B cell (primary cell): ENCODE data around the gene PTX4. TPM values are rescaled to one million over a fixed set of nuclear protein-coding genes. Genes with fewer than 3 reads are reported as not detected.
A peak's percentile ranks its signal among the peaks of the same experiment; 100 is the strongest.

Experiments used
- ATAC-seq: fragments of 200-7000 bp; cut with Tn5 transposase; one replicate; pipeline ENCODE4 v1.10.0; 2021; ENCODE audit warnings: low read depth, mild to moderate bottlenecking, moderate number of reproducible peaks, moderate library complexity
- CTCF ChIA-PET: fragments of 350-600 bp; sonication (Branson Sonifier 250); formaldehyde crosslinking; loops from one replicate; lab custom pipeline; 2021; ENCODE audit warnings: antibody characterized with exemption, inconsistent platforms; lab: Charles Lee
- POLR2A ChIA-PET: fragments of 350-600 bp; sonication (Branson Sonifier 250); formaldehyde crosslinking; loops from one replicate; lab custom pipeline; 2021; ENCODE audit warnings: antibody characterized with exemption; lab: Charles Lee
- DNase-seq: peaks from one replicate; pipeline ENCODE4 v3.0.0; 2013
- H2AFZ ChIP-seq: 2 replicates; pipeline ENCODE4 v1.6.1; 2012; ENCODE audit warnings: mild to moderate bottlenecking, low read depth, low read length; ENCODE audit not compliant: insufficient read depth, poor library complexity, severe bottlenecking
- H3K27ac ChIP-seq, 2 donors: 1 replicate in 1 of 2; 2 replicates in 1 of 2; pipeline ENCODE4 v1.5.1; 2012 to 2013; ENCODE audit warnings: low read length in 2 of 2, mild to moderate bottlenecking in 2 of 2, moderate library complexity in 1 of 2
- H3K27me3 ChIP-seq, 4 experiments: fragments of 200-600 bp in 1 of 4; sonication (generic) in 1 of 4; replicated peaks in 1 of 4; 1 replicate in 2 of 4; 2 replicates in 2 of 4; pipeline versions ENCODE4 v1.6.1 to v1.7.0; 2013 to 2016; ENCODE audit warnings: low read length in 3 of 4, mild to moderate bottlenecking in 2 of 4, mixed read lengths in 1 of 4, moderate library complexity in 1 of 4; ENCODE audit not compliant: insufficient read depth in 4 of 4, control insufficient read depth in 3 of 4; ENCODE audit errors: control extremely low read depth in 1 of 4
- H3K36me3 ChIP-seq, 2 experiments: replicated peaks in 1 of 2; 1 replicate in 1 of 2; 2 replicates in 1 of 2; pipeline versions ENCODE4 v1.6.1 to v1.7.1; 2013; ENCODE audit warnings: low read length in 1 of 2; ENCODE audit not compliant: insufficient read depth in 2 of 2, control insufficient read depth in 1 of 2; ENCODE audit errors: control extremely low read depth in 1 of 2, extremely low read depth in 1 of 2
- H3K4me1 ChIP-seq, 2 donors: fragments of 200-600 bp in 1 of 2; sonication (generic) in 1 of 2; 1 replicate in 1 of 2; 2 replicates in 1 of 2; pipeline versions ENCODE4 v1.5.1 to v1.6.1; 2013 to 2017; ENCODE audit warnings: low read length in 2 of 2; ENCODE audit not compliant: control insufficient read depth in 2 of 2, insufficient read depth in 2 of 2
- H3K4me2 ChIP-seq: replicated peaks from 2 replicates; pipeline ENCODE3; 2012; ENCODE audit warnings: mild to moderate bottlenecking, low read depth, low read length; ENCODE audit not compliant: poor library complexity, severe bottlenecking
- H3K4me3 ChIP-seq, 5 experiments: fragments of 200-600 bp in 1 of 5; sonication (generic) in 1 of 5; 1 replicate in 3 of 5; 2 replicates in 2 of 5; pipeline versions ENCODE4 v1.5.1 to v1.7.0; 2011 to 2016; ENCODE audit warnings: low read length in 4 of 5, mild to moderate bottlenecking in 4 of 5, low read depth in 2 of 5, control low read depth in 1 of 5, moderate library complexity in 1 of 5; ENCODE audit not compliant: insufficient read depth in 1 of 5; ENCODE audit errors: control extremely low read depth in 1 of 5, extremely low read depth in 1 of 5
- H3K79me2 ChIP-seq: fragments of 200-600 bp; sonication (generic); one replicate; pipeline ENCODE4 v1.6.0; 2016; ENCODE audit warnings: low read length; ENCODE audit not compliant: control insufficient read depth, insufficient read depth
- H3K9ac ChIP-seq: fragments of 200-600 bp; sonication (generic); 2 replicates; pipeline ENCODE4 v1.6.1; 2017; ENCODE audit warnings: mild to moderate bottlenecking, low read length, moderate library complexity
- H3K9me3 ChIP-seq, 3 donors: one replicate each; pipeline versions ENCODE4 v1.6.1 to v1.7.1; 2013; ENCODE audit warnings: low read length in 2 of 3; ENCODE audit not compliant: control insufficient read depth in 2 of 3, insufficient read depth in 1 of 3; ENCODE audit errors: control extremely low read depth in 1 of 3
- H4K20me1 ChIP-seq: 2 replicates; pipeline ENCODE4 v1.6.0; 2012; ENCODE audit warnings: mild to moderate bottlenecking, low read length; ENCODE audit not compliant: insufficient read depth, control insufficient read depth, poor library complexity, severe bottlenecking
- H3K27ac Mint-ChIP-seq: one replicate; pipeline ENCODE4 v1.8.0; 2021; ENCODE audit warnings: mixed read lengths
- H3K27me3 Mint-ChIP-seq: one replicate; pipeline ENCODE4 v1.8.0; 2021; ENCODE audit warnings: mixed read lengths
- H3K4me1 Mint-ChIP-seq: one replicate; pipeline ENCODE4 v1.8.0; 2021; ENCODE audit warnings: mixed read lengths
- H3K4me3 Mint-ChIP-seq: one replicate; pipeline ENCODE4 v1.8.0; 2021; ENCODE audit warnings: mixed read lengths
- H3K9me3 Mint-ChIP-seq: one replicate; pipeline ENCODE4 v1.8.0; 2022; ENCODE audit warnings: mixed read lengths; ENCODE audit not compliant: insufficient read depth
- EZH2 ChIP-seq: IDR thresholded peaks from 2 replicates; pipeline ENCODE4 v1.6.1; 2012; ENCODE audit warnings: borderline replicate concordance, low read depth, mild to moderate bottlenecking, moderate library complexity, low read length; ENCODE audit not compliant: insufficient read depth, poor library complexity, severe bottlenecking
- WGBS: methylation state at CpG from one replicate; pipeline ENCODE4 v1.1.5; 2013; ENCODE audit warnings: missing lambda C conversion rate; ENCODE audit not compliant: insufficient coverage; 5-methylcytosine and 5-hydroxymethylcytosine counted together
- intact Hi-C: fragments of 100-400 bp; cut with micrococcal nuclease; formaldehyde crosslinking; loops from one replicate; pipeline ENCODE4 v1.10.0; 2022
- polyA plus RNA-seq: library from polyadenylated mRNA; depleted of rRNA; stranded (reverse); fragments of >200 nt; gene quantifications from 2 replicates; pipeline ENCODE4 v1.2.3, GENCODE V29; 2012
- total RNA-seq, 2 donors: library from RNA; stranded (reverse); fragments of 120-200 nt in 1 of 2; gene quantifications; 1 replicate in 1 of 2; 2 replicates in 1 of 2; pipeline versions ENCODE4 v1.2.3 to v1.2.4, GENCODE V29; 2013 to 2022
- TF ChIP-seq, protein P1 (sequence below): fragments of 200-600 bp; IDR thresholded peaks from one replicate; pipeline ENCODE4 v1.8.0; 2022; ENCODE audit warnings: antibody characterized with exemption, mild to moderate bottlenecking

PTX4 gene
- total and polyA plus RNA-seq, 2 donors (not counting 1 experiment from before 2014, with no cell fraction given), result 0.33 TPM; not detected in 1

GRCh38 chr16:1534021-1535020 lies 45.6 kb upstream of the PTX4 start:
- POLR2A ChIA-PET, result no interaction called here
- H3K4me1 ChIP-seq, result peaks cover 17 to 32% of the 10 kb centered on the region in 2 donors
- 14% methylated on average over 54 of the region's 57 CpGs for WGBS
- Mint-ChIP-seq H3K4me1 (peaks cover 21% of the 10 kb centered on the region), H3K9me3 (no peaks in the 10 kb centered on the region), H3K4me3 (peak overlapping the region; percentile 39), H3K27me3 (no peaks in the 10 kb centered on the region), H3K27ac (no peak overlapping the region)
- H3K36me3 ChIP-seq, result no peaks in the 10 kb centered on the region
- H2AFZ ChIP-seq, result peak overlapping the region; percentile 48
- no peaks in the 10 kb centered on the region for H3K79me2 ChIP-seq
- H4K20me1 ChIP-seq, result no peaks in the 10 kb centered on the region
- no peak for ATAC-seq
- TF ChIP-seq EZH2, result no peak
- TF ChIP-seq, protein P1, sequence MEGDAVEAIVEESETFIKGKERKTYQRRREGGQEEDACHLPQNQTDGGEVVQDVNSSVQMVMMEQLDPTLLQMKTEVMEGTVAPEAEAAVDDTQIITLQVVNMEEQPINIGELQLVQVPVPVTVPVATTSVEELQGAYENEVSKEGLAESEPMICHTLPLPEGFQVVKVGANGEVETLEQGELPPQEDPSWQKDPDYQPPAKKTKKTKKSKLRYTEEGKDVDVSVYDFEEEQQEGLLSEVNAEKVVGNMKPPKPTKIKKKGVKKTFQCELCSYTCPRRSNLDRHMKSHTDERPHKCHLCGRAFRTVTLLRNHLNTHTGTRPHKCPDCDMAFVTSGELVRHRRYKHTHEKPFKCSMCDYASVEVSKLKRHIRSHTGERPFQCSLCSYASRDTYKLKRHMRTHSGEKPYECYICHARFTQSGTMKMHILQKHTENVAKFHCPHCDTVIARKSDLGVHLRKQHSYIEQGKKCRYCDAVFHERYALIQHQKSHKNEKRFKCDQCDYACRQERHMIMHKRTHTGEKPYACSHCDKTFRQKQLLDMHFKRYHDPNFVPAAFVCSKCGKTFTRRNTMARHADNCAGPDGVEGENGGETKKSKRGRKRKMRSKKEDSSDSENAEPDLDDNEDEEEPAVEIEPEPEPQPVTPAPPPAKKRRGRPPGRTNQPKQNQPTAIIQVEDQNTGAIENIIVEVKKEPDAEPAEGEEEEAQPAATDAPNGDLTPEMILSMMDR, result no peak
- H3K27ac ChIP-seq, result peak overlapping the region in 1 of 2 donors; percentile 60
- no peaks in the 10 kb centered on the region for H3K9me3 ChIP-seq
- H3K9ac ChIP-seq, result peak overlapping the region; percentile 44
- no peaks in the 10 kb centered on the region for H3K27me3 ChIP-seq
- peak overlapping the region in 4 of 5 experiments; percentile 45 to 64 (median 49) for H3K4me3 ChIP-seq
- intact Hi-C loops, result no loop called here
- CTCF ChIA-PET, result interaction anchor here (1.5 kb wide), 1 partner anchor 171 kb away, joined by 3 read pairs; no protein-coding TSS in a partner anchor
- no peak for DNase-seq
- peak overlapping the region; percentile 68 for H3K4me2 ChIP-seq
